Pulmonary artery endothelial cell (primary cell): ENCODE results near the gene NGRN. TPM values are rescaled to one million over a fixed set of nuclear protein-coding genes. Genes with fewer than 3 reads are reported as not detected.

Experiments used
- DNase-seq: peaks from one replicate; pipeline ENCODE4 v3.0.0-alpha.2; 2011; ENCODE audit warnings: low read depth, low spot score
- total RNA-seq: library from RNA; depleted of rRNA; stranded (reverse); fragments of >200 nt; gene quantifications from 2 replicates; pipeline ENCODE4 v1.2.3, GENCODE V29; 2014

The NGRN gene
- total RNA-seq, 1 donor from 2014 or later = 53.4 TPM

- DNase-seq = no peak
These were observed 53.1 kb downstream of the NGRN start for GRCh38 chr15:90318591-90318990.

GRCh38 chr15:90320062-90320884 is 54.8 kb downstream of the NGRN start:
- DNase-seq = peak; percentile 65

- DNase-seq = no peak
These were observed 55.4 kb downstream of the NGRN start for GRCh38 chr15:90320885-90321278.

Other genes starting within 250 kb of the NGRN start
- 59.2 and 135 TPM in 2 replicates for gene IDH2, start 163.2 kb upstream of the NGRN start, total RNA-seq
- gene SEMA4B, start 64.3 kb upstream of the NGRN start, total RNA-seq = 12.5 and 15.9 TPM in 2 replicates
- 33.4 and 44.6 TPM in 2 replicates for gene CIB1, start 31.7 kb upstream of the NGRN start, total RNA-seq
- 7.3 and 10.2 TPM in 2 replicates for gene GDPGP1, start 31.5 kb upstream of the NGRN start, total RNA-seq
- 0.04 TPM in 1 of 2 replicates, not detected in the other for gene TTLL13, start 16.1 kb upstream of the NGRN start, total RNA-seq
- 0.92 and 1.1 TPM in 2 replicates for gene ZNF774, start 86.6 kb downstream of the NGRN start, total RNA-seq
- 197 and 214 TPM in 2 replicates for gene IQGAP1, start 122.6 kb downstream of the NGRN start, total RNA-seq